Natural killer cell (primary cell): ENCODE measurements around the gene PRDM16. TPM values are rescaled to one million over a fixed set of nuclear protein-coding genes. Genes with fewer than 3 reads are reported as not detected.

ENCODE experiments used
- ATAC-seq, 3 donors: fragments of 150-1000 bp in 2 of 3; fragments of 200-7000 bp in 1 of 3; cut with Tn5 transposase; 1 replicate in 1 of 3; 2 replicates in 2 of 3; pipeline ENCODE4 v1.10.0; 2021; ENCODE audit warnings: mild to moderate bottlenecking in 2 of 3, moderate library complexity in 2 of 3
- DNase-seq, 2 donors: peaks; one replicate each; pipeline versions ENCODE4 v3.0.0 to v3.0.0-alpha.2; 2013 to 2021; ENCODE audit warnings: mixed read lengths in 1 of 2
- H3K27ac ChIP-seq: one replicate; pipeline ENCODE4 v1.5.1; 2013; ENCODE audit warnings: mild to moderate bottlenecking, low read length
- H3K27me3 ChIP-seq: one replicate; pipeline ENCODE4 v1.6.1; 2013; ENCODE audit warnings: low read length; ENCODE audit not compliant: control insufficient read depth, insufficient read depth
- H3K36me3 ChIP-seq: one replicate; pipeline ENCODE4 v1.6.1; 2013; ENCODE audit warnings: low read length; ENCODE audit not compliant: control insufficient read depth, insufficient read depth
- H3K4me1 ChIP-seq: one replicate; pipeline ENCODE4 v1.6.1; 2013; ENCODE audit warnings: low read length; ENCODE audit not compliant: control insufficient read depth, insufficient read depth
- H3K4me3 ChIP-seq: one replicate; pipeline ENCODE4 v1.5.1; 2013; ENCODE audit warnings: low read length
- H3K9me3 ChIP-seq: one replicate; pipeline ENCODE4 v1.6.1; 2013; ENCODE audit warnings: low read length; ENCODE audit not compliant: control insufficient read depth, insufficient read depth
- H3K27ac Mint-ChIP-seq, 2 donors: one replicate each; pipeline ENCODE4 v1.8.0; 2022; ENCODE audit warnings: mild to moderate bottlenecking in 2 of 2, mixed read lengths in 2 of 2, moderate library complexity in 1 of 2
- H3K27me3 Mint-ChIP-seq, 2 donors: one replicate each; pipeline ENCODE4 v1.8.0; 2022; ENCODE audit warnings: low read depth in 2 of 2, mixed read lengths in 2 of 2
- H3K36me3 Mint-ChIP-seq: one replicate; pipeline ENCODE4 v1.8.0; 2022; ENCODE audit warnings: mixed read lengths
- H3K4me1 Mint-ChIP-seq, 2 donors: one replicate each; pipeline ENCODE4 v1.8.0; 2022; ENCODE audit warnings: mixed read lengths in 2 of 2
- H3K4me3 Mint-ChIP-seq: one replicate; pipeline ENCODE4 v1.8.0; 2022; ENCODE audit warnings: mild to moderate bottlenecking, moderate library complexity, mixed read lengths
- H3K9me3 Mint-ChIP-seq, 2 donors: one replicate each; pipeline ENCODE4 v1.8.0; 2022; ENCODE audit warnings: mixed read lengths in 2 of 2
- CTCF ChIP-seq: fragments of 200-600 bp; IDR thresholded peaks from one replicate; pipeline ENCODE4 v1.8.0; 2022; ENCODE audit warnings: antibody characterized with exemption
- WGBS: methylation state at CpG from one replicate; pipeline ENCODE4 v1.1.7; 2013; ENCODE audit warnings: missing lambda C conversion rate; ENCODE audit not compliant: insufficient coverage; 5-methylcytosine and 5-hydroxymethylcytosine counted together
- intact Hi-C: fragments of 100-400 bp; cut with micrococcal nuclease; formaldehyde crosslinking; loops from one replicate; pipeline ENCODE4 v1.14.2; 2022
- total RNA-seq, 4 donors: library from RNA; stranded (reverse); fragments of 120-200 nt in 1 of 4; gene quantifications; one replicate each; pipeline versions ENCODE4 v1.2.3 to v1.2.4, GENCODE V29; 2013 to 2022

PRDM16 gene
- total RNA-seq, 3 donors from 2014 or later (not counting 1 experiment from before 2014, with no cell fraction given) = 0.25 to 0.64 TPM; not detected in 1

DNA sequence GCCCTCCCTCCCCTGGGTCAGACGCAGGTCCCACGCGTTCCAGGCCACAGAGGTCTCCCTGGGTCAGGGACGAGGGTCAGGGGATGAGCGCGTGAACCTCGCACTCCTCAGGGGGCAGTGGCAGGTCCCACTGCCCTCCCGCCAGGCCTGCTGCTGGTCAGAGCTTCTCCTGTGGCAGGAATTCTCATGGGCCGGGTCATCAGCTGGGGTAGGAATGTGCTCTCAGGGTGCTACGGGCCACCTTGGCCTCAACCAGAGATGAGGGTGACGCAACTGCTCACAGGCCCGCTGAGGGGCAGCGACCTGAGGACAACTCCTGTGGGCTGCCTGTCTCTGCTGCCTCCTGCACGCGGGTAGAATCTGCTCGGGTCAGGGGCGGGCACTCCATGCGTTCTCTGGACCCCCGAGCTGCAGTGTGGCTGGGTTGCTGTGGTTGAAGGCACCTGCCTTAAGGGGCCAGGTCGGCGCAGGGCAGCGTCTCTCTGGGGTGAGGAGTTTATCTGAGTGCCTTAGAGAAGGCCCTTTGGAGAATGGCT is 128.8 kb downstream of the PRDM16 start:
- Histone ChIP-seq H3K4me1 (no peaks in the 10 kb centered on the region), H3K27me3 (no peaks in the 10 kb centered on the region), H3K27ac (no peak overlapping the region), H3K4me3 (no peak overlapping the region), H3K9me3 (no peaks in the 10 kb centered on the region), H3K36me3 (no peaks in the 10 kb centered on the region)
- H3K9me3 Mint-ChIP-seq = no peaks in the 10 kb centered on the region
- no peaks in the 10 kb centered on the region for H3K36me3 Mint-ChIP-seq
- DNase-seq = no peak
- no peak for TF ChIP-seq CTCF
- peak in 1 of 3 donors; percentile 14 for ATAC-seq
- H3K4me3 Mint-ChIP-seq = no peak overlapping the region
- intact Hi-C loops = no loop called here
- H3K27ac Mint-ChIP-seq = no peak overlapping the region
- H3K4me1 Mint-ChIP-seq = no peaks in the 10 kb centered on the region
- WGBS = 87% methylated on average over 22 of the region's 22 CpGs
- no peaks in the 10 kb centered on the region for H3K27me3 Mint-ChIP-seq

DNA sequence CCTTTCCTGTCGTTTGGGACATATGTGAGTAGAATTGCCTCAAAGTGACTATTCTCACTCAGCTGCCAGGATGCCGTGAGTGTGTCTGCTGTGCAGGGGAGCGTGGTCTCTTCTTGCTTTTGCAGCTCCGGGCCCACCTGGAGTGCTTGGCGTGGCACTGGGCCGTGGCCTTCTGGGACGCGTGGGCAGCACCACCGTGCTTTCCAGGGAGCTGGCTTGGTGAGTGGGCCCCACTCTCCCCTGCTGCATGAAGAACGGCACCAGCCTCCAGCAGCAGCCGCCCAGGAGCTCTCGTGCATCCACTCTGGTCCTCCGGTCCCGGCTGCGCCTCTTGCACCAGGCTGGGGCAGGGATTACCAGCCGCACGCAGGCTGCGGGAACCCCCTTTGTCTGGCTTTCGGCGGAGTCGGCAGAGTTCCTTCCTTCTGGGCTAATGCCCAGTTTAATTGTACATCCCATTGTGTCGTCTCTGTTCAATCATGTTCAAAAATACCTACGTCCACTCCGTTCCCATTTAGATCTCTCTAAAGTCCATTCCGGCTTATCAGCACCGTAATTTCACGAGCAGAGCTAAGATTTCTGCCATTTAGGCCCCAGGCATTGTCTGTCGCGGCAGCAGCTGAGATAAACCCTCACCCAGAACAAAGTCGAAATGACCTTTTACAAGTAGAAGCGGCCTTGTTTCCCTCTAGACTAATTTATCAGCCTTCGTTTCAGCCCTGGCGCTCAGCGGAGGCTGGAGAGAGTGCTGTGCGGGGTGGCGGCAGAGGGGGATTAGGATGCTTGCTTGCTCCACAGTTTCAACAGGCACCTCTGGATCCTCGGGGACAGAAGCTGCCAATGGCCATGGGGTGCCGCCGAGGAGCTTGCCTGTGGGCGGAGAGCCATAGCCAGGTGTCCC is 129.6 kb downstream of the PRDM16 start:
- Mint-ChIP-seq H3K4me3 (no peak overlapping the region), H3K36me3 (no peaks in the 10 kb centered on the region), H3K4me1 (no peaks in the 10 kb centered on the region), H3K27ac (no peak overlapping the region), H3K9me3 (no peaks in the 10 kb centered on the region), H3K27me3 (no peaks in the 10 kb centered on the region)
- intact Hi-C loops = no loop called here
- DNase-seq = no peak
- Histone ChIP-seq H3K27ac (no peak overlapping the region), H3K9me3 (no peaks in the 10 kb centered on the region), H3K4me3 (no peak overlapping the region), H3K27me3 (no peaks in the 10 kb centered on the region), H3K36me3 (no peaks in the 10 kb centered on the region), H3K4me1 (no peaks in the 10 kb centered on the region)
- TF ChIP-seq CTCF = no peak
- no peak for ATAC-seq
- 92% methylated on average over 40 of the region's 40 CpGs for WGBS

DNA sequence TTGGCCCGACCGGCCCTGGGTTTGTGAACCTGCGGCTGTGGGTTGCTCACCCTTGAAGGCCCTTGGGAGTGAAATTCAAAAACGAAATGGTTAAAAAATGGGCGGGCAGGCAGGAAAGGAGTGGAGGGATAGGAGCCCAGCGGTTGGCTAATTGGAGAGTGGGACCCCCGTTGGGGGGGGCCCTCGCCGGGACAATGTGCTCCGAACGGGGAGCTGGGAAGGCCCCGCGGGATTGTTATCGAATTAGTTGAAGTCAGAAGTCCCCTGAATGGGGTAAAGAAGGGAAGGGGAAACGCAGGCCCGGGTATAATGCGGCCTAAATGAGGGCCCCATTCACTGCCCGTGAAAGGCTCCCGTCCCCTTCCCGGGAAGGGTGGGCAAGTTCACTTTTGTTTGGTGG is 135.7 kb downstream of the PRDM16 start:
- Mint-ChIP-seq H3K36me3 (no peaks in the 10 kb centered on the region), H3K4me1 (no peaks in the 10 kb centered on the region), H3K27ac (no peak overlapping the region), H3K27me3 (no peaks in the 10 kb centered on the region), H3K9me3 (no peaks in the 10 kb centered on the region), H3K4me3 (no peak overlapping the region)
- Histone ChIP-seq H3K27me3 (no peaks in the 10 kb centered on the region), H3K4me3 (no peak overlapping the region), H3K9me3 (no peaks in the 10 kb centered on the region), H3K36me3 (no peaks in the 10 kb centered on the region), H3K4me1 (no peaks in the 10 kb centered on the region), H3K27ac (no peak overlapping the region)
- WGBS = 77% methylated on average over 20 of the region's 20 CpGs
- no peak for DNase-seq
- intact Hi-C loops = no loop called here
- ATAC-seq = no peak
- TF ChIP-seq CTCF = no peak
